B cell (primary cell): ENCODE results near the gene ANKRD66. TPM values are rescaled to one million over a fixed set of nuclear protein-coding genes. Genes with fewer than 3 reads are reported as not detected.

Experiments used
- ATAC-seq: fragments of 200-7000 bp; cut with Tn5 transposase; one replicate; pipeline ENCODE4 v1.10.0; 2021; ENCODE audit warnings: low read depth, mild to moderate bottlenecking, moderate number of reproducible peaks, moderate library complexity
- CTCF ChIA-PET: fragments of 350-600 bp; sonication (Branson Sonifier 250); formaldehyde crosslinking; loops from one replicate; lab custom pipeline; 2021; ENCODE audit warnings: antibody characterized with exemption, inconsistent platforms; lab: Charles Lee
- POLR2A ChIA-PET: fragments of 350-600 bp; sonication (Branson Sonifier 250); formaldehyde crosslinking; loops from one replicate; lab custom pipeline; 2021; ENCODE audit warnings: antibody characterized with exemption; lab: Charles Lee
- DNase-seq: peaks from one replicate; pipeline ENCODE4 v3.0.0; 2013
- H2AFZ ChIP-seq: 2 replicates; pipeline ENCODE4 v1.6.1; 2012; ENCODE audit warnings: mild to moderate bottlenecking, low read depth, low read length; ENCODE audit not compliant: insufficient read depth, poor library complexity, severe bottlenecking
- H3K27ac ChIP-seq, 2 donors: 1 replicate in 1 of 2; 2 replicates in 1 of 2; pipeline ENCODE4 v1.5.1; 2012 to 2013; ENCODE audit warnings: low read length in 2 of 2, mild to moderate bottlenecking in 2 of 2, moderate library complexity in 1 of 2
- H3K27me3 ChIP-seq, 4 experiments: fragments of 200-600 bp in 1 of 4; sonication (generic) in 1 of 4; replicated peaks in 1 of 4; 1 replicate in 2 of 4; 2 replicates in 2 of 4; pipeline versions ENCODE4 v1.6.1 to v1.7.0; 2013 to 2016; ENCODE audit warnings: low read length in 3 of 4, mild to moderate bottlenecking in 2 of 4, mixed read lengths in 1 of 4, moderate library complexity in 1 of 4; ENCODE audit not compliant: insufficient read depth in 4 of 4, control insufficient read depth in 3 of 4; ENCODE audit errors: control extremely low read depth in 1 of 4
- H3K36me3 ChIP-seq, 2 experiments: replicated peaks in 1 of 2; 1 replicate in 1 of 2; 2 replicates in 1 of 2; pipeline versions ENCODE4 v1.6.1 to v1.7.1; 2013; ENCODE audit warnings: low read length in 1 of 2; ENCODE audit not compliant: insufficient read depth in 2 of 2, control insufficient read depth in 1 of 2; ENCODE audit errors: control extremely low read depth in 1 of 2, extremely low read depth in 1 of 2
- H3K4me1 ChIP-seq, 2 donors: fragments of 200-600 bp in 1 of 2; sonication (generic) in 1 of 2; 1 replicate in 1 of 2; 2 replicates in 1 of 2; pipeline versions ENCODE4 v1.5.1 to v1.6.1; 2013 to 2017; ENCODE audit warnings: low read length in 2 of 2; ENCODE audit not compliant: control insufficient read depth in 2 of 2, insufficient read depth in 2 of 2
- H3K4me2 ChIP-seq: replicated peaks from 2 replicates; pipeline ENCODE3; 2012; ENCODE audit warnings: mild to moderate bottlenecking, low read depth, low read length; ENCODE audit not compliant: poor library complexity, severe bottlenecking
- H3K4me3 ChIP-seq, 5 experiments: fragments of 200-600 bp in 1 of 5; sonication (generic) in 1 of 5; 1 replicate in 3 of 5; 2 replicates in 2 of 5; pipeline versions ENCODE4 v1.5.1 to v1.7.0; 2011 to 2016; ENCODE audit warnings: low read length in 4 of 5, mild to moderate bottlenecking in 4 of 5, low read depth in 2 of 5, control low read depth in 1 of 5, moderate library complexity in 1 of 5; ENCODE audit not compliant: insufficient read depth in 1 of 5; ENCODE audit errors: control extremely low read depth in 1 of 5, extremely low read depth in 1 of 5
- H3K79me2 ChIP-seq: fragments of 200-600 bp; sonication (generic); one replicate; pipeline ENCODE4 v1.6.0; 2016; ENCODE audit warnings: low read length; ENCODE audit not compliant: control insufficient read depth, insufficient read depth
- H3K9ac ChIP-seq: fragments of 200-600 bp; sonication (generic); 2 replicates; pipeline ENCODE4 v1.6.1; 2017; ENCODE audit warnings: mild to moderate bottlenecking, low read length, moderate library complexity
- H3K9me3 ChIP-seq, 3 donors: one replicate each; pipeline versions ENCODE4 v1.6.1 to v1.7.1; 2013; ENCODE audit warnings: low read length in 2 of 3; ENCODE audit not compliant: control insufficient read depth in 2 of 3, insufficient read depth in 1 of 3; ENCODE audit errors: control extremely low read depth in 1 of 3
- H4K20me1 ChIP-seq: 2 replicates; pipeline ENCODE4 v1.6.0; 2012; ENCODE audit warnings: mild to moderate bottlenecking, low read length; ENCODE audit not compliant: insufficient read depth, control insufficient read depth, poor library complexity, severe bottlenecking
- H3K27ac Mint-ChIP-seq: one replicate; pipeline ENCODE4 v1.8.0; 2021; ENCODE audit warnings: mixed read lengths
- H3K27me3 Mint-ChIP-seq: one replicate; pipeline ENCODE4 v1.8.0; 2021; ENCODE audit warnings: mixed read lengths
- H3K4me1 Mint-ChIP-seq: one replicate; pipeline ENCODE4 v1.8.0; 2021; ENCODE audit warnings: mixed read lengths
- H3K4me3 Mint-ChIP-seq: one replicate; pipeline ENCODE4 v1.8.0; 2021; ENCODE audit warnings: mixed read lengths
- H3K9me3 Mint-ChIP-seq: one replicate; pipeline ENCODE4 v1.8.0; 2022; ENCODE audit warnings: mixed read lengths; ENCODE audit not compliant: insufficient read depth
- CTCF ChIP-seq: fragments of 200-600 bp; IDR thresholded peaks from one replicate; pipeline ENCODE4 v1.8.0; 2022; ENCODE audit warnings: antibody characterized with exemption, mild to moderate bottlenecking
- EZH2 ChIP-seq: IDR thresholded peaks from 2 replicates; pipeline ENCODE4 v1.6.1; 2012; ENCODE audit warnings: borderline replicate concordance, low read depth, mild to moderate bottlenecking, moderate library complexity, low read length; ENCODE audit not compliant: insufficient read depth, poor library complexity, severe bottlenecking
- WGBS: methylation state at CpG from one replicate; pipeline ENCODE4 v1.1.5; 2013; ENCODE audit warnings: missing lambda C conversion rate; ENCODE audit not compliant: insufficient coverage; 5-methylcytosine and 5-hydroxymethylcytosine counted together
- intact Hi-C: fragments of 100-400 bp; cut with micrococcal nuclease; formaldehyde crosslinking; loops from one replicate; pipeline ENCODE4 v1.10.0; 2022
- polyA plus RNA-seq: library from polyadenylated mRNA; depleted of rRNA; stranded (reverse); fragments of >200 nt; gene quantifications from 2 replicates; pipeline ENCODE4 v1.2.3, GENCODE V29; 2012
- total RNA-seq, 2 donors: library from RNA; stranded (reverse); fragments of 120-200 nt in 1 of 2; gene quantifications; 1 replicate in 1 of 2; 2 replicates in 1 of 2; pipeline versions ENCODE4 v1.2.3 to v1.2.4, GENCODE V29; 2013 to 2022

The ANKRD66 gene
- total and polyA plus RNA-seq, 2 donors (not counting 1 experiment from before 2014, with no cell fraction given) = not detected

GRCh38 chr6:46729787-46730326, 16.9 kb upstream of the ANKRD66 start:
- H3K4me3 Mint-ChIP-seq = no peak overlapping the region
- peaks cover 3 to 4% of the 10 kb centered on the region in 2 donors for H3K4me1 ChIP-seq
- CTCF ChIA-PET = no interaction called here
- 78% methylated on average over 1 of the region's 1 CpG for WGBS
- H3K4me2 ChIP-seq = no peak overlapping the region
- peaks cover 48% of the 10 kb centered on the region for H3K27me3 Mint-ChIP-seq
- no peaks in the 10 kb centered on the region for H3K9me3 ChIP-seq
- no peaks in the 10 kb centered on the region for H4K20me1 ChIP-seq
- ATAC-seq = no peak
- H3K36me3 ChIP-seq = no peaks in the 10 kb centered on the region
- H3K4me1 Mint-ChIP-seq = peaks cover 9% of the 10 kb centered on the region
- H3K9me3 Mint-ChIP-seq = no peaks in the 10 kb centered on the region
- H2AFZ ChIP-seq = no peak overlapping the region
- no peak for TF ChIP-seq CTCF
- TF ChIP-seq EZH2 = no peak
- H3K27ac Mint-ChIP-seq = no peak overlapping the region
- H3K4me3 ChIP-seq = no peak overlapping the region
- H3K9ac ChIP-seq = no peak overlapping the region
- H3K27ac ChIP-seq = no peak overlapping the region
- no peaks in the 10 kb centered on the region for H3K79me2 ChIP-seq
- no peak for DNase-seq
- intact Hi-C loops = no loop called here
- peaks cover 0 to 18% (median 11%) of the 10 kb centered on the region in 4 experiments for H3K27me3 ChIP-seq
- POLR2A ChIA-PET = no interaction called here

GRCh38 chr6:46730921-46731461, 15.7 kb upstream of the ANKRD66 start:
- no peak overlapping the region for H3K27ac ChIP-seq
- intact Hi-C loops = no loop called here
- H3K9ac ChIP-seq = no peak overlapping the region
- H4K20me1 ChIP-seq = no peaks in the 10 kb centered on the region
- no peak overlapping the region for H3K4me3 ChIP-seq
- H3K4me2 ChIP-seq = no peak overlapping the region
- POLR2A ChIA-PET = no interaction called here
- no peak overlapping the region for H3K4me3 Mint-ChIP-seq
- no peak overlapping the region for H2AFZ ChIP-seq
- H3K4me1 ChIP-seq = peaks cover 4 to 8% of the 10 kb centered on the region in 2 donors
- no peaks in the 10 kb centered on the region for H3K79me2 ChIP-seq
- 13% methylated on average over 1 of the region's 4 CpGs for WGBS
- DNase-seq = no peak
- CTCF ChIA-PET = no interaction called here
- H3K36me3 ChIP-seq = no peaks in the 10 kb centered on the region
- TF ChIP-seq EZH2 = no peak
- no peak for TF ChIP-seq CTCF
- no peak overlapping the region for H3K27ac Mint-ChIP-seq
- H3K4me1 Mint-ChIP-seq = peaks cover 12% of the 10 kb centered on the region
- ATAC-seq = no peak
- H3K27me3 Mint-ChIP-seq = peaks cover 51% of the 10 kb centered on the region
- no peaks in the 10 kb centered on the region for H3K9me3 ChIP-seq
- H3K27me3 ChIP-seq = peaks cover 0 to 24% (median 13%) of the 10 kb centered on the region in 4 experiments
- H3K9me3 Mint-ChIP-seq = no peaks in the 10 kb centered on the region
